Sigmoid colon (tissue), 4 donors: ENCODE data around the gene MOB3C.

Source experiments
- CTCF ChIP-seq, 4 experiments: fragments of 450-650 bp in 3 of 4; fragments of 200-600 bp in 1 of 4; IDR thresholded peaks; one replicate each; pipeline ENCODE4 v1.5.1; 2016 to 2019; ENCODE audit warnings: antibody characterized with exemption in 4 of 4, mild to moderate bottlenecking in 3 of 4, moderate library complexity in 2 of 4
- EP300 ChIP-seq, 4 donors: sonication (generic); formaldehyde crosslinking; IDR thresholded peaks; one replicate each; pipeline ENCODE4 v1.6.1; 2017; ENCODE audit warnings: antibody characterized with exemption in 4 of 4
- POLR2A ChIP-seq, 2 donors: fragments of 450-650 bp; IDR thresholded peaks; one replicate each; pipeline ENCODE4 v1.6.1; 2016; ENCODE audit warnings: antibody characterized with exemption in 2 of 2, mild to moderate bottlenecking in 2 of 2, moderate library complexity in 2 of 2
- POLR2AphosphoS5 ChIP-seq, 4 donors: sonication (generic); formaldehyde crosslinking; IDR thresholded peaks; one replicate each; pipeline ENCODE4 v1.6.1; 2017; ENCODE audit warnings: antibody characterized with exemption in 4 of 4

GRCh38 chr1:46646844-46647243, 30.2 kb upstream of the MOB3C start:
- TF ChIP-seq POLR2A (IDR thresholded peaks at IDR 0.05): no peak
- TF ChIP-seq CTCF (IDR thresholded peaks at IDR 0.05): no peak
- TF ChIP-seq POLR2AphosphoS5 (IDR thresholded peaks at IDR 0.05): no peak
- no peak for TF ChIP-seq EP300 (IDR thresholded peaks at IDR 0.05)
